GM19395 (cell line): ENCODE measurements around the gene MXRA8.
"Not testable (repeated sequence)": the region's sequence is repeated elsewhere in the genome, so short reads cannot be mapped to it uniquely, and the experiment has no call there.

Source experiments
- ATAC-seq: cut with Tn5 transposase; IDR thresholded peaks from one replicate; pipeline ENCODE4 v1.9.1; 2021; ENCODE audit warnings: mild to moderate bottlenecking, moderate library complexity; ENCODE audit not compliant: unreplicated experiment

Gene MXRA8

GRCh38 chr1:1393014-1393413 lies 34.7 kb upstream of the MXRA8 start:
- ATAC-seq: no peak

- ATAC-seq: no peak
These were observed 32.9 kb upstream of the MXRA8 start for GRCh38 chr1:1391225-1391624.

GRCh38 chr1:1390675-1391074 lies 32.3 kb upstream of the MXRA8 start:
- ATAC-seq: no peak

GRCh38 chr1:1388078-1388472 lies 29.7 kb upstream of the MXRA8 start:
- ATAC-seq: no peak

- ATAC-seq: no peak
These were observed 29.0 kb upstream of the MXRA8 start for GRCh38 chr1:1387098-1388077.

- no peak for ATAC-seq
These were observed 27.6 kb upstream of the MXRA8 start for GRCh38 chr1:1385931-1386330.

GRCh38 chr1:1385339-1385738 lies 27.0 kb upstream of the MXRA8 start:
- not testable (repeated sequence) for ATAC-seq

- no peak for ATAC-seq
These were observed 22.9 kb upstream of the MXRA8 start for GRCh38 chr1:1381294-1381693.

- ATAC-seq: no peak
These were observed 22.5 kb upstream of the MXRA8 start for GRCh38 chr1:1380860-1381259.

GRCh38 chr1:1377540-1378205 lies 19.3 kb upstream of the MXRA8 start:
- no peak for ATAC-seq

GRCh38 chr1:1376551-1377226 lies 18.3 kb upstream of the MXRA8 start:
- no peak for ATAC-seq

GRCh38 chr1:1374929-1375662 lies 16.7 kb upstream of the MXRA8 start, which contains the start of gene AURKAIP1:
Gene AURKAIP1 (minus strand): TSS chr1:1375207. CDS start chr1:1374756, 451 bp downstream.
- ATAC-seq: peak; percentile 86

GRCh38 chr1:1374589-1374928 lies 16.2 kb upstream of the MXRA8 start:
- peak; percentile 2 for ATAC-seq

- ATAC-seq: no peak
These were observed 15.6 kb upstream of the MXRA8 start for GRCh38 chr1:1373815-1374588.

GRCh38 chr1:1373051-1373814 lies 14.9 kb upstream of the MXRA8 start:
- ATAC-seq: no peak

- ATAC-seq: no peak
These were observed 13.7 kb upstream of the MXRA8 start for GRCh38 chr1:1371746-1372711.

GRCh38 chr1:1371364-1371745 lies 13.0 kb upstream of the MXRA8 start:
- no peak for ATAC-seq

GRCh38 chr1:1370771-1371300 lies 12.5 kb upstream of the MXRA8 start:
- ATAC-seq: no peak
